ENCODE measurements around the gene ANKRD17. TPM values are rescaled to one million over a fixed set of nuclear protein-coding genes. Genes with fewer than 3 reads are reported as not detected.
A peak's percentile ranks its signal among the peaks of the same experiment; 100 is the strongest.

ANKRD17 gene
- total and polyA plus RNA-seq, 9 of the 15 experiments (the other 6 are each of a cell fraction or from before 2014, with no cell fraction given), result 25.5 to 86.9 (median 52.2) TPM

GRCh38 chr4:73258686-73259570 is at the start of gene ANKRD17 (continued):
- TF ChIP-seq CREB5 (CRISPR knock-in tag; IDR thresholded peaks at IDR 0.05), result peak; percentile 50; the same call in 1 of the 2 replicates
- TF ChIP-seq HMBOX1 (IDR thresholded peaks at IDR 0.05), result no peak
- TF ChIP-seq, protein P1, sequence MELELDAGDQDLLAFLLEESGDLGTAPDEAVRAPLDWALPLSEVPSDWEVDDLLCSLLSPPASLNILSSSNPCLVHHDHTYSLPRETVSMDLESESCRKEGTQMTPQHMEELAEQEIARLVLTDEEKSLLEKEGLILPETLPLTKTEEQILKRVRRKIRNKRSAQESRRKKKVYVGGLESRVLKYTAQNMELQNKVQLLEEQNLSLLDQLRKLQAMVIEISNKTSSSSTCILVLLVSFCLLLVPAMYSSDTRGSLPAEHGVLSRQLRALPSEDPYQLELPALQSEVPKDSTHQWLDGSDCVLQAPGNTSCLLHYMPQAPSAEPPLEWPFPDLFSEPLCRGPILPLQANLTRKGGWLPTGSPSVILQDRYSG (tag; conservative IDR thresholded peaks at IDR 0.05; ENCODE audit: low read depth), result no peak
- peak; percentile 81 to 85 for TF ChIP-seq NRF1 (conservative IDR thresholded peaks at IDR 0.05 in 1 of 2, IDR thresholded peaks at IDR 0.05 in 1 of 2)
- TF ChIP-seq ZNF740 (CRISPR knock-in tag; IDR thresholded peaks at IDR 0.05), result no peak
- no peak for TF ChIP-seq ZNF740 (tag; IDR thresholded peaks at IDR 0.05)
- peak; percentile 74 for TF ChIP-seq TBP (optimal IDR thresholded peaks at IDR 0.05; ENCODE audit: low read depth, low read length)
- TF ChIP-seq BRD9 (IDR thresholded peaks at IDR 0.05; ENCODE audit: low read depth, partially characterized antibody), result no peak
- TF ChIP-seq ATF2 (CRISPR knock-in tag; IDR thresholded peaks at IDR 0.05), result no peak
- no peak for TF ChIP-seq ZNF444 (CRISPR knock-in tag; IDR thresholded peaks at IDR 0.05)
- TF ChIP-seq, protein P2, sequence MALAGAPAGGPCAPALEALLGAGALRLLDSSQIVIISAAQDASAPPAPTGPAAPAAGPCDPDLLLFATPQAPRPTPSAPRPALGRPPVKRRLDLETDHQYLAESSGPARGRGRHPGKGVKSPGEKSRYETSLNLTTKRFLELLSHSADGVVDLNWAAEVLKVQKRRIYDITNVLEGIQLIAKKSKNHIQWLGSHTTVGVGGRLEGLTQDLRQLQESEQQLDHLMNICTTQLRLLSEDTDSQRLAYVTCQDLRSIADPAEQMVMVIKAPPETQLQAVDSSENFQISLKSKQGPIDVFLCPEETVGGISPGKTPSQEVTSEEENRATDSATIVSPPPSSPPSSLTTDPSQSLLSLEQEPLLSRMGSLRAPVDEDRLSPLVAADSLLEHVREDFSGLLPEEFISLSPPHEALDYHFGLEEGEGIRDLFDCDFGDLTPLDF (CRISPR knock-in tag; IDR thresholded peaks at IDR 0.05), result peak; percentile 75; the same call in 1 of the 2 replicates
- TF ChIP-seq ATF1 (CRISPR knock-in tag; IDR thresholded peaks at IDR 0.05), result peak; percentile 91
- peak; percentile 98 for TF ChIP-seq ATF1 (tag; IDR thresholded peaks at IDR 0.05)
- no peak for TF ChIP-seq ZNF121 (CRISPR knock-in tag; conservative IDR thresholded peaks at IDR 0.05)
- TF ChIP-seq ZNF695 (CRISPR knock-in tag; IDR thresholded peaks at IDR 0.05), result no peak
- TF ChIP-seq, protein P3, sequence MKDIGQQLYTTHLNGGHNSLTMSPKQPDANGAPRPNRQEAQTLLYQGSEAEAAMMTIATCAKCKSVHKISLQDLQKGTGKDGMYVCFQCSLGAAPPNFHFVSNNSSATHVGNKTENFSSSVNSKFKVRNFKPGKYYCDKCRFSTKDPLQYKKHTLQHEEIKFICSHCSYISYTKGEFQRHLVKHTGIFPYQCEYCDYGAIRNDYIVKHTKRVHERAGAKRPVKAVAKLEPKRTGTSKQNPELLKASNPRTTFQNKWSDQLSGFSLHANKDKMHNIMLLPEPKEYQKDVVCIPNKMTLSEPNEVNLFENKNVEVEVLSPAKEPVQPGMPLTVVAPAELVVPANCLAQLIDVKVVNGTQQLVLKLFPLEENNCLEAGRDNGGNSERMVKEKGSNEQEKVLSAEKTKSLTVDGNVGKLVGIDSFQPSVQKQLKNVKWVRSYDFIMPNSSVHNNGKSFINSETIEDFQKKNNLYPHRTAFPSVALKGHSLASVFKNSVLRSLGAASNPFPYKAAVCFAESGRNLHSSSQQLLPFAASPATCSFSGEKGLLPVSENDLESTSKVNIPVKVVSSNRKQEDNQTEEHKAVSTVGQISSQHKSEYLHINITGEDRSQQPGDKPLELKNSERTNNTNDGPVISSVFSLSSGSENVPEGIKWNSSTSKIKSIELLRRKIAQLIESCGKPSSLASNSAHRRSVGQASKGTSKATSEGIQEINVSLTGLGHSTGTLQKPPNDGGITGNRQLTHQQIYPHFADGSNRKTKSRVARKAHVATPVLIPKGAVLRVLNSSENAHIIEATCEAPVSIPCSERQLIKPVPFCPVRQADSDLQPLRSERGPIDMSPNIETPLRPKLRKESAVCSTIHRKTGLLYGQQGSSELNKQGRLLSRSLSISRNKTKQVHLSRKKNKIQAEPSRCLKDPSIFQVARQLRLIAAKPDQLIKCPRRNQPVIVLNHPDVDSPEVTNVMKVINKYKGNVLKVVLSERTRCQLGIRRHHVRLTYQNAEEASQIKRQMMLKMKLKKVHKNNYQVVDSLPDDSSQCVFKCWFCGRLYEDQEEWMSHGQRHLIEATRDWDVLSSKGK (CRISPR knock-in tag; IDR thresholded peaks at IDR 0.05), result no peak
